Measurements from ENCODE around the gene MIEF2. TPM values are rescaled to one million over a fixed set of nuclear protein-coding genes. Genes with fewer than 3 reads are reported as not detected.

Gene MIEF2
- total and polyA plus RNA-seq, 10 of the 15 experiments (the other 5 are each of a cell fraction or from before 2014, with no cell fraction given), result 0.16 to 9.2 (median 4.1) TPM

DNA sequence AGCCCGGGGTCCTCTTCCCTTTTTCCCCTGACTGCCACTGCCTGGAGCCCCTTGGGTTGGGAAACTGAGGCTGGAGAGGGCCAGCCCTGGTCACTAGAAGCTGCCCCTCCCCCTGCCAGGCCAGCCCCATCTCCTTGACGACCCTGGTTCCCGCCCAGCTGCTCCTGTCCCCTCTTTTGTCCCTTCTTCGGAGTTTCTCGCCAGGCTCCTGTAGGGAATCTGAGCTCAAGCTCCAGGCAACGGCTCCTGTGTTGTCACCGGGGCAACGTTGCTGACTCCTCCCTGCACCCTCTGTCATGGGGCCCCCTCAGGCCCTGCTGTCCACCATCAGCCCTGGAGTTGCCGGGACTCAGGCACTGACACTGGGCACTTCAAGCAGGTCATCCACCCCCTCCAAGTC is 29.3 kb upstream of the MIEF2 start:
- no peaks in the 10 kb centered on the region for H4K20me1 ChIP-seq (ENCODE audit: control insufficient read depth, insufficient read depth)
- no peaks in the 10 kb centered on the region for H3K79me2 ChIP-seq (ENCODE audit: control insufficient read depth, insufficient read depth, low read length)
- intact Hi-C loops (cut with micrococcal nuclease; ENCODE audit: unreplicated experiment) (no loop called here), in situ Hi-C loops (cut with MboI) (no loop called here)
- POLR2A ChIA-PET, result no interaction called here
- no peaks in the 10 kb centered on the region for H3K36me3 ChIP-seq (ENCODE audit: control insufficient read depth in 2 of 2, insufficient read depth in 2 of 2, low read length in 1 of 2)
- no TSS peak for BruUV-seq (replicated peaks)
- no peaks in the 10 kb centered on the region for H3K9me3 ChIP-seq (replicated peaks; ENCODE audit: control insufficient read depth, insufficient read depth, low read length)
- no peak overlapping the region for H3K4me2 ChIP-seq (ENCODE audit: control insufficient read depth, insufficient read depth)
- no peaks in the 10 kb centered on the region for H3K27me3 ChIP-seq (replicated peaks in 1 of 2; ENCODE audit: control insufficient read depth in 2 of 2, insufficient read depth in 2 of 2, low read length in 1 of 2)
- SMC1A ChIA-PET (ENCODE audit: uncharacterized antibody, unreplicated experiment), result no interaction called here
- 50% methylated on average over 9 of the region's 9 CpGs for WGBS (ENCODE audit: insufficient coverage, insufficient replicate concordance, low lambda C conversion rate, missing lambda C conversion rate)
- CTCF ChIA-PET, result no interaction called here
- H3K9ac ChIP-seq (ENCODE audit: control insufficient read depth, insufficient read depth, low read length), result no peak overlapping the region
- FAIRE-seq, result no peak
- RAD21 ChIA-PET (ENCODE audit: unreplicated experiment), result no interaction called here
- no peak for ATAC-seq
- DNase-seq (ENCODE audit: low read depth, low spot score), result no peak
- no peaks in the 10 kb centered on the region for H3K4me1 ChIP-seq (ENCODE audit: control insufficient read depth, insufficient read depth, low read length)
- no peak overlapping the region for H3K4me3 ChIP-seq
- no peak overlapping the region for H2AFZ ChIP-seq (ENCODE audit: control insufficient read depth, low read depth, low read length)
- no peak overlapping the region for H3K27ac ChIP-seq (ENCODE audit: control insufficient read depth, insufficient read depth)
- TF ChIP-seq STAT1 (conservative IDR thresholded peaks at IDR 0.05) (no peak), NFXL1 (IDR thresholded peaks at IDR 0.05; ENCODE audit: borderline replicate concordance) (no peak)

DNA sequence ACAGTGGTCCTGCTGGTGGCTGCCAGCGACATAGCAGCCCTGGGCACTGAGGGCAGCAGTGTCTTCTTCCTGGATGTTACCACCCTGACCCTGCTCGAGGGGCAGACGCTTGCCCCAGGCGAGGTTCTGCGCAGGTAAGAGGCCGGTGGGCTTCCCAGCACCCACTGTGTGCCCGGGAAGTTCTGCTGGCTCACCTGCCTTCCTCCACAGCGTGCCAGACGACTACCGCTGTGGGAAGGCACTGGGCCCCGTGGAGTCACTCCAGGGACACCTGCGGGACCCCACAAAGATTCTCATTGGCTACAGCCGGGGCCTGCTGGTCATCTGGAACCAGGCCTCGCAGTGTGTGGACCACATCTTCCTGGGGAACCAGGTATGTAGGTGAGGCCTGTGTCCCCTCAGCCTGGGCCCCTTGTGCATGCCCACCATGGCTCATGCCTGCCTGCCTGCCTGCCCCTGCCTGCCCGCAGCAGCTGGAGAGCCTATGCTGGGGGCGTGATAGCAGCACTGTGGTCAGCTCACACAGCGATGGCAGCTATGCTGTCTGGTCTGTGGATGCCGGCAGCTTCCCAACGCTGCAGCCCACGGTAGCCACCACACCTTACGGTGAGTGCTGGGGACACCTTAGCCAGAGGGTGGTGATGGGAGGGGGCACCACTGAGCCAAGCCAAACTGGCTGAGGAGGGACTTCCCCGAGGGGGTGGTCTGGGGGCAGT is 26.5 kb upstream of the MIEF2 start:
- H3K9ac ChIP-seq (ENCODE audit: control insufficient read depth, insufficient read depth, low read length), result no peak overlapping the region
- H3K36me3 ChIP-seq (ENCODE audit: control insufficient read depth in 2 of 2, insufficient read depth in 2 of 2, low read length in 1 of 2), result no peaks in the 10 kb centered on the region
- H3K27me3 ChIP-seq (replicated peaks in 1 of 2; ENCODE audit: control insufficient read depth in 2 of 2, insufficient read depth in 2 of 2, low read length in 1 of 2), result no peaks in the 10 kb centered on the region
- ChIA-PET CTCF (no interaction called here), POLR2A (no interaction called here), RAD21 (ENCODE audit: unreplicated experiment) (interaction anchor here (1.0 kb wide), 1 partner anchor 15 kb away, joined by 3 read pairs; no protein-coding TSS in a partner anchor), SMC1A (ENCODE audit: uncharacterized antibody, unreplicated experiment) (no interaction called here)
- H3K4me2 ChIP-seq (ENCODE audit: control insufficient read depth, insufficient read depth), result no peak overlapping the region
- no peak for ATAC-seq
- H3K4me1 ChIP-seq (ENCODE audit: control insufficient read depth, insufficient read depth, low read length), result no peaks in the 10 kb centered on the region
- H3K27ac ChIP-seq (ENCODE audit: control insufficient read depth, insufficient read depth), result no peak overlapping the region
- no peaks in the 10 kb centered on the region for H3K79me2 ChIP-seq (ENCODE audit: control insufficient read depth, insufficient read depth, low read length)
- intact Hi-C loops (cut with micrococcal nuclease; ENCODE audit: unreplicated experiment) (no loop called here), in situ Hi-C loops (cut with MboI) (no loop called here)
- no TSS peak for BruUV-seq (replicated peaks)
- no peak overlapping the region for H3K4me3 ChIP-seq
- WGBS (ENCODE audit: insufficient coverage, insufficient replicate concordance, low lambda C conversion rate, missing lambda C conversion rate), result 47% methylated on average over 22 of the region's 22 CpGs
- FAIRE-seq, result no peak
- no peak for TF ChIP-seq SREBF2 (IDR thresholded peaks at IDR 0.05; ENCODE audit: low read length)
- TF ChIP-seq CEBPB (IDR thresholded peaks at IDR 0.05; ENCODE audit: borderline replicate concordance in 1 of 2, low read depth in 2 of 2, low read length in 2 of 2), result no peak
- TF ChIP-seq, protein P1, sequence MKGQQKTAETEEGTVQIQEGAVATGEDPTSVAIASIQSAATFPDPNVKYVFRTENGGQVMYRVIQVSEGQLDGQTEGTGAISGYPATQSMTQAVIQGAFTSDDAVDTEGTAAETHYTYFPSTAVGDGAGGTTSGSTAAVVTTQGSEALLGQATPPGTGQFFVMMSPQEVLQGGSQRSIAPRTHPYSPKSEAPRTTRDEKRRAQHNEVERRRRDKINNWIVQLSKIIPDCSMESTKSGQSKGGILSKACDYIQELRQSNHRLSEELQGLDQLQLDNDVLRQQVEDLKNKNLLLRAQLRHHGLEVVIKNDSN (IDR thresholded peaks at IDR 0.05; ENCODE audit: borderline replicate concordance, extremely low read length, insufficient read depth, low read depth, low read length), result no peak
- TF ChIP-seq IRF4 (IDR thresholded peaks at IDR 0.05; ENCODE audit: low read depth, low read length), result no peak
- TF ChIP-seq, protein P2, sequence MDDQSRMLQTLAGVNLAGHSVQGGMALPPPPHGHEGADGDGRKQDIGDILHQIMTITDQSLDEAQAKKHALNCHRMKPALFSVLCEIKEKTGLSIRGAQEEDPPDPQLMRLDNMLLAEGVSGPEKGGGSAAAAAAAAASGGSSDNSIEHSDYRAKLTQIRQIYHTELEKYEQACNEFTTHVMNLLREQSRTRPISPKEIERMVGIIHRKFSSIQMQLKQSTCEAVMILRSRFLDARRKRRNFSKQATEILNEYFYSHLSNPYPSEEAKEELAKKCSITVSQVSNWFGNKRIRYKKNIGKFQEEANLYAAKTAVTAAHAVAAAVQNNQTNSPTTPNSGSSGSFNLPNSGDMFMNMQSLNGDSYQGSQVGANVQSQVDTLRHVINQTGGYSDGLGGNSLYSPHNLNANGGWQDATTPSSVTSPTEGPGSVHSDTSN (IDR thresholded peaks at IDR 0.05; ENCODE audit: insufficient replicate concordance, low read depth, low read length), result no peak
- H2AFZ ChIP-seq (ENCODE audit: control insufficient read depth, low read depth, low read length), result no peak overlapping the region
- H4K20me1 ChIP-seq (ENCODE audit: control insufficient read depth, insufficient read depth), result no peaks in the 10 kb centered on the region
- no peaks in the 10 kb centered on the region for H3K9me3 ChIP-seq (replicated peaks; ENCODE audit: control insufficient read depth, insufficient read depth, low read length)
- DNase-seq (ENCODE audit: low read depth, low spot score), result no peak

Data from GM12878 (cell line).